IMR-90 (cell line): Measurements from ENCODE around the gene RNASEH2B. TPM values are rescaled to one million over a fixed set of nuclear protein-coding genes. Genes with fewer than 3 reads are reported as not detected.

Experiments
- ATAC-seq: fragments of 200-7000 bp; cut with Tn5 transposase; 2 replicates; pipeline ENCODE4 v1.9.1; 2020; ENCODE audit warnings: low read depth, mild to moderate bottlenecking, moderate library complexity
- BruUV-seq: library from RNA; stranded (reverse); fragments of 400-500 nt; replicated peaks from 2 replicates; lab custom pipeline; 2021; lab: Mats Ljungman, UMichigan
- CTCF ChIA-PET: fragments of 300-600 bp; formaldehyde crosslinking; extraction: SDS; loops from one replicate; lab custom pipeline; 2021; ENCODE audit warnings: antibody characterized with exemption; lab: Yijun Ruan, JAX
- POLR2A ChIA-PET: fragments of 300-600 bp; sonication (Branson Sonifier 250); formaldehyde crosslinking; loops from one replicate; lab custom pipeline; 2022; ENCODE audit warnings: antibody characterized with exemption; ENCODE audit not compliant: unreplicated experiment; lab: Charles Lee
- DNase-seq: peaks from one replicate; pipeline ENCODE4 v3.0.0; 2013
- H2AFZ ChIP-seq: replicated peaks from 2 replicates; pipeline ENCODE3; 2013; ENCODE audit warnings: low read length, mild to moderate bottlenecking; ENCODE audit not compliant: poor library complexity
- H2AK5ac ChIP-seq: 2 replicates; pipeline ENCODE4 v1.6.1; 2013; ENCODE audit warnings: low read depth, low read length, inconsistent platforms
- H2AK9ac ChIP-seq: replicated peaks from 2 replicates; pipeline ENCODE3; 2013; ENCODE audit warnings: mild to moderate bottlenecking, low read depth, low read length, moderate library complexity; ENCODE audit not compliant: poor library complexity
- H2BK120ac ChIP-seq: 2 replicates; pipeline ENCODE4 v1.6.1; 2013; ENCODE audit warnings: low read depth, low read length, inconsistent platforms
- H2BK15ac ChIP-seq: 3 replicates; pipeline ENCODE4 v1.6.1; 2013; ENCODE audit warnings: low read depth, low read length, inconsistent platforms
- H2BK20ac ChIP-seq: 2 replicates; pipeline ENCODE4 v1.6.1; 2013; ENCODE audit warnings: low read depth, mild to moderate bottlenecking, inconsistent platforms, low read length, moderate library complexity
- H2BK5ac ChIP-seq: 2 replicates; pipeline ENCODE4 v1.6.1; 2013; ENCODE audit warnings: mild to moderate bottlenecking, low read depth, low read length, inconsistent platforms; ENCODE audit not compliant: poor library complexity, severe bottlenecking
- H3K14ac ChIP-seq: replicated peaks from 2 replicates; pipeline ENCODE4 v1.6.1; 2013; ENCODE audit warnings: low read depth, low read length, inconsistent platforms
- H3K18ac ChIP-seq: 2 replicates; pipeline ENCODE4 v1.6.1; 2013; ENCODE audit warnings: low read depth, low read length, control low read depth
- H3K23ac ChIP-seq: 2 replicates; pipeline ENCODE4 v1.6.1; 2013; ENCODE audit warnings: low read depth, low read length, inconsistent platforms
- H3K27ac ChIP-seq: 2 replicates; pipeline ENCODE4 v1.5.1; 2013; ENCODE audit warnings: mild to moderate bottlenecking, control low read depth, low read length; ENCODE audit not compliant: insufficient read depth
- H3K27me3 ChIP-seq: 2 replicates; pipeline ENCODE4 v1.6.1; 2013; ENCODE audit warnings: low read length; ENCODE audit not compliant: control insufficient read depth, insufficient read depth
- H3K36me3 ChIP-seq: 2 replicates; pipeline ENCODE4 v1.6.1; 2013; ENCODE audit warnings: low read length, mixed read lengths; ENCODE audit not compliant: control insufficient read depth, insufficient read depth
- H3K4ac ChIP-seq: 2 replicates; pipeline ENCODE4 v1.6.1; 2013; ENCODE audit warnings: low read depth, low read length, inconsistent platforms
- H3K4me1 ChIP-seq: 2 replicates; pipeline ENCODE4 v1.6.1; 2013; ENCODE audit warnings: low read length, mixed read lengths; ENCODE audit not compliant: control insufficient read depth, insufficient read depth
- H3K4me2 ChIP-seq: 2 replicates; pipeline ENCODE4 v1.6.1; 2013; ENCODE audit warnings: low read depth, mild to moderate bottlenecking, control low read depth, low read length, moderate library complexity
- H3K4me3 ChIP-seq: 2 replicates; pipeline ENCODE4 v1.5.1; 2013; ENCODE audit warnings: low read depth, mild to moderate bottlenecking, control low read depth, low read length, moderate library complexity; ENCODE audit not compliant: insufficient read depth
- H3K56ac ChIP-seq: 2 replicates; pipeline ENCODE4 v1.6.1; 2013; ENCODE audit warnings: low read length, inconsistent platforms; ENCODE audit not compliant: insufficient read depth; ENCODE audit errors: extremely low read depth
- H3K79me1 ChIP-seq, 2 experiments: 2 replicates each; pipeline ENCODE4 v1.6.1; 2013; ENCODE audit warnings: low read length in 2 of 2, inconsistent platforms in 1 of 2, low read depth in 1 of 2
- H3K9ac ChIP-seq: 2 replicates; pipeline ENCODE4 v1.6.1; 2013; ENCODE audit warnings: low read depth, low read length, control low read depth
- H3K9me1 ChIP-seq: 2 replicates; pipeline ENCODE4 v1.6.1; 2013; ENCODE audit warnings: low read length, inconsistent platforms; ENCODE audit not compliant: insufficient read depth
- H3K9me3 ChIP-seq: 2 replicates; pipeline ENCODE4 v1.6.1; 2013; ENCODE audit warnings: low read length; ENCODE audit not compliant: control insufficient read depth, insufficient read depth
- H4K20me1 ChIP-seq: 2 replicates; pipeline ENCODE4 v1.6.1; 2013; ENCODE audit warnings: low read length, inconsistent platforms; ENCODE audit not compliant: insufficient read depth
- H4K5ac ChIP-seq: 2 replicates; pipeline ENCODE4 v1.6.1; 2013; ENCODE audit warnings: mild to moderate bottlenecking, low read depth, low read length, control low read depth
- H4K8ac ChIP-seq, 2 experiments: 2 replicates each; pipeline ENCODE4 v1.6.1; 2013; ENCODE audit warnings: low read depth in 2 of 2, low read length in 2 of 2, control low read depth in 1 of 2, inconsistent platforms in 1 of 2
- H4K91ac ChIP-seq: 2 replicates; pipeline ENCODE4 v1.6.1; 2013; ENCODE audit warnings: low read depth, low read length, inconsistent platforms; ENCODE audit not compliant: insufficient read depth
- BHLHE40 ChIP-seq: fragments of 150-350 bp; IDR thresholded peaks from 2 replicates; pipeline ENCODE4 v1.6.1; 2016; ENCODE audit warnings: mild to moderate bottlenecking, low read depth, low read length
- CEBPB ChIP-seq: IDR thresholded peaks from 2 replicates; pipeline ENCODE4 v1.6.1; 2012; ENCODE audit warnings: low read depth, low read length, improper control_type of control experiment
- CHD1 ChIP-seq: IDR thresholded peaks from 2 replicates; pipeline ENCODE4 v1.6.1; 2012; ENCODE audit warnings: low read depth, low read length, improper control_type of control experiment
- FOS ChIP-seq: fragments of 150-350 bp; IDR thresholded peaks from 2 replicates; pipeline ENCODE4 v1.6.1; 2016; ENCODE audit warnings: low read depth, low read length
- MAFK ChIP-seq: IDR thresholded peaks from 2 replicates; pipeline ENCODE4 v1.6.1; 2012; ENCODE audit warnings: low read depth, low read length, improper control_type of control experiment
- MAZ ChIP-seq: IDR thresholded peaks from 2 replicates; pipeline ENCODE4 v1.6.1; 2012; ENCODE audit warnings: low read depth, mild to moderate bottlenecking, low read length, improper control_type of control experiment, moderate library complexity, borderline replicate concordance
- NFE2L2 ChIP-seq: fragments of 150-350 bp; IDR thresholded peaks from 2 replicates; pipeline ENCODE4 v1.6.1; 2016; ENCODE audit warnings: low read depth, mild to moderate bottlenecking, low read length
- RAD21 ChIP-seq: IDR thresholded peaks from 2 replicates; pipeline ENCODE4 v1.6.1; 2012; ENCODE audit warnings: low read length, improper control_type of control experiment
- RCOR1 ChIP-seq: IDR thresholded peaks from 2 replicates; pipeline ENCODE4 v1.6.1; 2012; ENCODE audit warnings: mild to moderate bottlenecking, low read length, improper control_type of control experiment; ENCODE audit not compliant: insufficient replicate concordance
- WGBS, 2 experiments: methylation state at CpG; one replicate each; pipeline versions ENCODE4 v1.1.5 to v1.1.7; 2013; ENCODE audit warnings: missing lambda C conversion rate in 2 of 2; ENCODE audit not compliant: insufficient read length in 1 of 2; ENCODE audit errors: extremely low coverage in 2 of 2; 5-methylcytosine and 5-hydroxymethylcytosine counted together
- dilution Hi-C: fragments of 300-500 bp; cut with HindIII; formaldehyde crosslinking; loops from one replicate; pipeline ENCODE4 v1.14.3; 2018; ENCODE audit warnings: low sequenced_read_pairs; ENCODE audit not compliant: unreplicated experiment
- in situ Hi-C: fragments of 300-500 bp; cut with MboI; formaldehyde crosslinking; loops from 3 replicates; pipeline ENCODE4 v1.14.3; 2019; ENCODE audit warnings: low sequenced_read_pairs, inconsistent platforms, mixed read lengths
- intact Hi-C: fragments of 100-400 bp; cut with micrococcal nuclease; formaldehyde crosslinking; loops from 2 replicates; pipeline ENCODE4 v1.10.0; 2022
- polyA plus RNA-seq, 3 experiments: library from polyadenylated mRNA; depleted of rRNA; stranded (reverse); fragments of >200 nt; gene quantifications; 2 replicates each; pipeline ENCODE4 v1.2.3, GENCODE V29; 2012; ENCODE audit warnings: low replicate concordance in 1 of 3
- total RNA-seq: library from RNA; depleted of rRNA; stranded (reverse); fragments of >200 nt; gene quantifications from 2 replicates; pipeline ENCODE4 v1.2.3, GENCODE V29; 2012
- TF ChIP-seq, protein P1 (sequence below): fragments of 150-350 bp; IDR thresholded peaks from 2 replicates; pipeline ENCODE4 v1.6.1; 2016; ENCODE audit warnings: low read depth, mild to moderate bottlenecking, low read length, moderate library complexity, borderline replicate concordance
- TF ChIP-seq, protein P2 (sequence below): conservative IDR thresholded peaks from 2 replicates; pipeline ENCODE4 v1.5.1; 2012; ENCODE audit warnings: mild to moderate bottlenecking, low read depth, low read length, improper control_type of control experiment

RNASEH2B gene
- total and polyA plus RNA-seq, 2 of the 4 experiments (the other 2 are of a cell fraction), result 11.2 to 14.2 TPM

DNA sequence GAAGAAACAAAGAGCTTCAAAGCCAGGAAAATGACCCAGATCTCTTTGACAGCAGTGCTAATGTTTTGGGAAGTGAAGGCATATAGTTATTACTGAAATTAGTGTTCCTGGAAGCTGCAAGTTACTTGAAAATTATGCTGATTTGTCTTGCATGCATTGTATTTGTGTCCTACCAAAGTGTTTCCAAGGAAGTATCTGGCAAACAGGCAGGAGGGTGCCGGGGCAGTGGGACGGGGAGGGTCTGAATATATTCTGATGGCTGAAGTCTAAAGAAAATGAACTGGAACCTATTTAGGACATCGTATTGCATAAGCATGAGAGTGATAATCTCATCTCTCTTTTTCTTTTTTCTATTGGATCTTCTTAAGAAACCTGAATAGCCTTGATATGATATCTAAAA is 9.0 kb downstream of the RNASEH2B start:
- no peak overlapping the region for H2BK20ac ChIP-seq
- in situ Hi-C loops, result loop anchor here (25.0 kb wide), 3 partner anchors 831 to 1256 kb away; partner anchors contain the start of gene TRIM13
- H3K4me2 ChIP-seq, result no peak overlapping the region
- TF ChIP-seq, protein P1, sequence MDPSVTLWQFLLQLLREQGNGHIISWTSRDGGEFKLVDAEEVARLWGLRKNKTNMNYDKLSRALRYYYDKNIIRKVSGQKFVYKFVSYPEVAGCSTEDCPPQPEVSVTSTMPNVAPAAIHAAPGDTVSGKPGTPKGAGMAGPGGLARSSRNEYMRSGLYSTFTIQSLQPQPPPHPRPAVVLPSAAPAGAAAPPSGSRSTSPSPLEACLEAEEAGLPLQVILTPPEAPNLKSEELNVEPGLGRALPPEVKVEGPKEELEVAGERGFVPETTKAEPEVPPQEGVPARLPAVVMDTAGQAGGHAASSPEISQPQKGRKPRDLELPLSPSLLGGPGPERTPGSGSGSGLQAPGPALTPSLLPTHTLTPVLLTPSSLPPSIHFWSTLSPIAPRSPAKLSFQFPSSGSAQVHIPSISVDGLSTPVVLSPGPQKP, result no peak
- TF ChIP-seq RCOR1, result no peak
- TF ChIP-seq NFE2L2, result no peak
- TF ChIP-seq CHD1, result no peak
- TF ChIP-seq RAD21, result no peak
- TF ChIP-seq, protein P2, sequence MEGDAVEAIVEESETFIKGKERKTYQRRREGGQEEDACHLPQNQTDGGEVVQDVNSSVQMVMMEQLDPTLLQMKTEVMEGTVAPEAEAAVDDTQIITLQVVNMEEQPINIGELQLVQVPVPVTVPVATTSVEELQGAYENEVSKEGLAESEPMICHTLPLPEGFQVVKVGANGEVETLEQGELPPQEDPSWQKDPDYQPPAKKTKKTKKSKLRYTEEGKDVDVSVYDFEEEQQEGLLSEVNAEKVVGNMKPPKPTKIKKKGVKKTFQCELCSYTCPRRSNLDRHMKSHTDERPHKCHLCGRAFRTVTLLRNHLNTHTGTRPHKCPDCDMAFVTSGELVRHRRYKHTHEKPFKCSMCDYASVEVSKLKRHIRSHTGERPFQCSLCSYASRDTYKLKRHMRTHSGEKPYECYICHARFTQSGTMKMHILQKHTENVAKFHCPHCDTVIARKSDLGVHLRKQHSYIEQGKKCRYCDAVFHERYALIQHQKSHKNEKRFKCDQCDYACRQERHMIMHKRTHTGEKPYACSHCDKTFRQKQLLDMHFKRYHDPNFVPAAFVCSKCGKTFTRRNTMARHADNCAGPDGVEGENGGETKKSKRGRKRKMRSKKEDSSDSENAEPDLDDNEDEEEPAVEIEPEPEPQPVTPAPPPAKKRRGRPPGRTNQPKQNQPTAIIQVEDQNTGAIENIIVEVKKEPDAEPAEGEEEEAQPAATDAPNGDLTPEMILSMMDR, result no peak
- TF ChIP-seq FOS, result no peak
- TF ChIP-seq CEBPB, result no peak
- no peak for TF ChIP-seq MAFK
- no peak for TF ChIP-seq BHLHE40
- TF ChIP-seq MAZ, result no peak
- H3K14ac ChIP-seq, result no peak overlapping the region
- no peak overlapping the region for H2BK120ac ChIP-seq
- no peak overlapping the region for H4K5ac ChIP-seq
- no peak overlapping the region for H3K23ac ChIP-seq
- peaks cover 6% of the 10 kb centered on the region for H3K9me1 ChIP-seq
- DNase-seq (no peak), ATAC-seq (no peak)
- no peaks in the 10 kb centered on the region for H3K36me3 ChIP-seq
- H3K27ac ChIP-seq, result no peak overlapping the region
- WGBS, 2 experiments, result no CpG with 5 or more reads among the region's 3 CpGs
- ChIA-PET POLR2A (no interaction called here), CTCF (no interaction called here)
- H3K4me1 ChIP-seq, result peaks cover 7% of the 10 kb centered on the region
- H3K79me1 ChIP-seq, result peaks cover 25 to 28% of the 10 kb centered on the region in 2 experiments
- H3K18ac ChIP-seq, result no peak overlapping the region
- no peaks in the 10 kb centered on the region for H3K27me3 ChIP-seq
- H3K9ac ChIP-seq, result no peak overlapping the region
- dilution Hi-C loops, result no loop called here
- H2BK5ac ChIP-seq, result no peak overlapping the region
- H2AK5ac ChIP-seq, result no peak overlapping the region
- peaks cover 9% of the 10 kb centered on the region for H3K9me3 ChIP-seq
- H3K4ac ChIP-seq, result no peak overlapping the region
- BruUV-seq, result no TSS peak
- H2BK15ac ChIP-seq, result no peak overlapping the region
- H4K91ac ChIP-seq, result no peak overlapping the region
- H4K8ac ChIP-seq, result no peak overlapping the region
- no peak overlapping the region for H3K4me3 ChIP-seq
- no peak overlapping the region for H3K56ac ChIP-seq
- peaks cover 7% of the 10 kb centered on the region for H4K20me1 ChIP-seq
- no peak overlapping the region for H2AFZ ChIP-seq
- no peak overlapping the region for H2AK9ac ChIP-seq
- intact Hi-C loops, result loop anchor here (10.0 kb wide), 3 partner anchors 794 to 1064 kb away; partner anchors contain the start of gene SPRYD7
